Trophoblast cell (in vitro differentiated cells and primary cell): Measurements from ENCODE around the gene TLE4.

Experiments
- DNase-seq, 2 donors: peaks; one replicate each; pipeline ENCODE4 v3.0.0-alpha.2; 2016
- H2AFZ ChIP-seq: 2 replicates; pipeline ENCODE4 v1.6.1; 2013; ENCODE audit warnings: low read length, moderate library complexity, mild to moderate bottlenecking; ENCODE audit not compliant: insufficient read depth, poor library complexity
- H2AK5ac ChIP-seq: 2 replicates; pipeline ENCODE4 v1.6.1; 2013; ENCODE audit warnings: mild to moderate bottlenecking, low read length
- H2BK120ac ChIP-seq: 2 replicates; pipeline ENCODE4 v1.6.1; 2013; ENCODE audit warnings: low read length, mild to moderate bottlenecking, moderate library complexity; ENCODE audit not compliant: insufficient read depth, poor library complexity
- H2BK12ac ChIP-seq: 2 replicates; pipeline ENCODE4 v1.6.1; 2013; ENCODE audit warnings: mild to moderate bottlenecking, low read length, moderate library complexity
- H2BK5ac ChIP-seq: 2 replicates; pipeline ENCODE4 v1.6.1; 2013; ENCODE audit warnings: low read length, low read depth, moderate library complexity, mild to moderate bottlenecking; ENCODE audit not compliant: poor library complexity
- H3K14ac ChIP-seq: 2 replicates; pipeline ENCODE4 v1.6.1; 2013; ENCODE audit warnings: mild to moderate bottlenecking, low read length
- H3K18ac ChIP-seq: 2 replicates; pipeline ENCODE4 v1.6.1; 2013; ENCODE audit warnings: mild to moderate bottlenecking, low read length
- H3K23ac ChIP-seq: 2 replicates; pipeline ENCODE4 v1.6.1; 2013; ENCODE audit warnings: low read length
- H3K27ac ChIP-seq: 2 replicates; pipeline ENCODE4 v1.5.1; 2013; ENCODE audit warnings: low read depth, mild to moderate bottlenecking, inconsistent platforms, low read length, moderate library complexity
- H3K27me3 ChIP-seq: 2 replicates; pipeline ENCODE4 v1.6.1; 2013; ENCODE audit warnings: inconsistent platforms, mild to moderate bottlenecking, low read length, moderate library complexity; ENCODE audit not compliant: insufficient read depth
- H3K36me3 ChIP-seq, 2 experiments: 1 replicate in 1 of 2; 2 replicates in 1 of 2; pipeline ENCODE4 v1.6.1; 2013; ENCODE audit warnings: low read length in 2 of 2, mild to moderate bottlenecking in 2 of 2, moderate library complexity in 1 of 2; ENCODE audit not compliant: insufficient read depth in 2 of 2, control insufficient read depth in 1 of 2
- H3K4ac ChIP-seq: 2 replicates; pipeline ENCODE4 v1.6.1; 2013; ENCODE audit warnings: low read depth, mild to moderate bottlenecking, low read length, moderate library complexity
- H3K4me1 ChIP-seq, 2 experiments: 1 replicate in 1 of 2; 2 replicates in 1 of 2; pipeline ENCODE4 v1.6.1; 2013; ENCODE audit warnings: low read length in 2 of 2, mild to moderate bottlenecking in 2 of 2, moderate library complexity in 1 of 2; ENCODE audit not compliant: insufficient read depth in 2 of 2, control insufficient read depth in 1 of 2
- H3K4me2 ChIP-seq: 2 replicates; pipeline ENCODE4 v1.6.1; 2013; ENCODE audit warnings: inconsistent platforms, mild to moderate bottlenecking, low read length, moderate library complexity
- H3K4me3 ChIP-seq: 2 replicates; pipeline ENCODE4 v1.5.1; 2013; ENCODE audit warnings: mild to moderate bottlenecking, low read depth, low read length, inconsistent platforms
- H3K79me1 ChIP-seq: one replicate; pipeline ENCODE4 v1.6.1; 2013; ENCODE audit warnings: low read length
- H3K79me2 ChIP-seq: 2 replicates; pipeline ENCODE4 v1.6.1; 2013; ENCODE audit warnings: low read length, mild to moderate bottlenecking; ENCODE audit not compliant: control insufficient read depth, insufficient read depth, poor library complexity
- H3K9ac ChIP-seq: 2 replicates; pipeline ENCODE4 v1.6.1; 2013; ENCODE audit warnings: mild to moderate bottlenecking, low read length
- H3K9me3 ChIP-seq: 2 replicates; pipeline ENCODE4 v1.6.1; 2013; ENCODE audit warnings: low read depth, mild to moderate bottlenecking, control low read depth, inconsistent platforms, low read length; ENCODE audit not compliant: insufficient read depth
- H4K12ac ChIP-seq: 2 replicates; pipeline ENCODE4 v1.6.1; 2013; ENCODE audit warnings: low read depth, mild to moderate bottlenecking, low read length, moderate library complexity
- H4K8ac ChIP-seq: 2 replicates; pipeline ENCODE4 v1.6.1; 2013; ENCODE audit warnings: low read depth, mild to moderate bottlenecking, low read length, moderate library complexity
- H4K91ac ChIP-seq: one replicate; pipeline ENCODE4 v1.6.1; 2013; ENCODE audit warnings: low read depth, mild to moderate bottlenecking, low read length, moderate library complexity
- WGBS: extraction: QIAGEN DNeasy Blood & Tissue Kit; methylation state at CpG from one replicate; pipeline ENCODE4 v1.1.7; 2013; ENCODE audit warnings: missing lambda C conversion rate; ENCODE audit not compliant: insufficient read length, insufficient coverage; ENCODE audit errors: extremely low coverage; 5-methylcytosine and 5-hydroxymethylcytosine counted together

TLE4 gene

DNA sequence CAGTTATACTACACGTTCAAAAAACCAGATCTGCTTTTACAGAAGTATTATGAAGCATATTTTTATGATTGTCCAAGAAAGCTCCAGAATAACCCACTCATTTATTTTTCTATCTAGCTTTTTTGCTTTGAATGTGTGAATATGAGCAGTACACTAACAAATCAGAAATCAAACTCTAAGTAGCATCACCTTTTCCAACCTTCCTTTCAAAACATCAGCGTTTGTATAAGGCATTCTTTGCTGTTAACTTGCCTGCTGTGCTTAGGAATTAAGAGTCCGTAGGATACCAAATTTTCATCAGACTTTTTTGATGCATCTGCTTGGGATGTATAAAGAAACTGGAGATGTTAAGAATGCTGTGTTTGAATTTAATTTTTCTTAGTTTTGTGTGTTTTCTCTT is 3.8 kb downstream of the TLE4 start:
- H3K79me1 ChIP-seq: peaks cover 24% of the 10 kb centered on the region
- no peak overlapping the region for H2BK120ac ChIP-seq
- no peak for DNase-seq
- no peak overlapping the region for H4K12ac ChIP-seq
- no peak overlapping the region for H3K14ac ChIP-seq
- H3K4me3 ChIP-seq: no peak overlapping the region
- no peak overlapping the region for H2BK5ac ChIP-seq
- H3K9me3 ChIP-seq: no peaks in the 10 kb centered on the region
- H3K79me2 ChIP-seq: peaks cover 17% of the 10 kb centered on the region
- H3K27ac ChIP-seq: no peak overlapping the region
- no peak overlapping the region for H3K23ac ChIP-seq
- H3K18ac ChIP-seq: no peak overlapping the region
- H3K9ac ChIP-seq: no peak overlapping the region
- no peak overlapping the region for H4K8ac ChIP-seq
- no peak overlapping the region for H2AFZ ChIP-seq
- peaks cover 2 to 6% of the 10 kb centered on the region in 2 experiments for H3K36me3 ChIP-seq
- no peak overlapping the region for H3K4ac ChIP-seq
- WGBS: no CpG with 5 or more reads among the region's 3 CpGs
- no peak overlapping the region for H4K91ac ChIP-seq
- H3K4me1 ChIP-seq: no peaks in the 10 kb centered on the region
- no peak overlapping the region for H2BK12ac ChIP-seq
- H3K4me2 ChIP-seq: peak overlapping the region; percentile 3
- no peak overlapping the region for H2AK5ac ChIP-seq
- no peaks in the 10 kb centered on the region for H3K27me3 ChIP-seq

GRCh38 chr9:79577969-79578723 is 6.4 kb downstream of the TLE4 start:
- Histone ChIP-seq H4K12ac (no peak overlapping the region), H3K4me3 (no peak overlapping the region), H3K9me3 (no peaks in the 10 kb centered on the region), H3K14ac (no peak overlapping the region), H2BK120ac (no peak overlapping the region), H3K18ac (no peak overlapping the region), H4K91ac (no peak overlapping the region), H3K27me3 (no peaks in the 10 kb centered on the region), H3K79me2 (peaks cover 11% of the 10 kb centered on the region), H3K4ac (peak overlapping the region; percentile 64), H3K27ac (no peak overlapping the region), H2AFZ (no peak overlapping the region), H3K79me1 (peaks cover 7% of the 10 kb centered on the region), H3K4me1 (peaks cover 3% of the 10 kb centered on the region in 2 experiments), H3K9ac (no peak overlapping the region), H3K4me2 (no peak overlapping the region), H3K23ac (no peak overlapping the region), H2BK12ac (no peak overlapping the region), H3K36me3 (peaks cover 5 to 13% of the 10 kb centered on the region in 2 experiments), H2AK5ac (no peak overlapping the region), H2BK5ac (no peak overlapping the region), H4K8ac (no peak overlapping the region)
- no peak for DNase-seq
- no CpG with 5 or more reads among the region's 8 CpGs for WGBS

GRCh38 chr9:79578891-79579290 is 7.1 kb downstream of the TLE4 start:
- no peak overlapping the region for H3K9ac ChIP-seq

DNA sequence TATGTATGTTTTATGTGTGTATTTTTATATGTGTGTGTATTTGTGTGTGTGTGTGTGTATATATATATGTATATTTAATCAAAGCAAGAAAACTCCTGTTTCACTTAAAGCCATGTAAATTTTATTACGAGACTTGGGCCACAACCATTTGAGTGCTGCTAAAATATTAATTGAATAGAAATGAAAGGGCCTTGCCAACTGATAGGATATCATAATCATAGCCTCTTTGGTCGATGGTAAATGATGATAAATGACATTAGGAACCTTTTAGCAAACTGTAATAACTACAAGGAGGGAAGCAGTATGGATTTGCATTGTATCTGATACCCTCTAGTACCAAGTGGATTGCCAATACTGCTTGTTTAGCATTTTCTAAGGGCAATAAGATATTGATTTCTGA is 7.9 kb downstream of the TLE4 start:
- no peak overlapping the region for H2BK120ac ChIP-seq
- H3K4ac ChIP-seq: no peak overlapping the region
- no CpG with 5 or more reads among the region's 2 CpGs for WGBS
- DNase-seq: no peak
- no peak overlapping the region for H2AFZ ChIP-seq
- no peak overlapping the region for H2BK12ac ChIP-seq
- no peak overlapping the region for H2BK5ac ChIP-seq
- no peak overlapping the region for H3K4me3 ChIP-seq
- H2AK5ac ChIP-seq: no peak overlapping the region
- no peak overlapping the region for H3K4me2 ChIP-seq
- no peaks in the 10 kb centered on the region for H3K27me3 ChIP-seq
- H3K27ac ChIP-seq: no peak overlapping the region
- peaks cover 6 to 9% of the 10 kb centered on the region in 2 experiments for H3K4me1 ChIP-seq
- no peak overlapping the region for H3K18ac ChIP-seq
- no peaks in the 10 kb centered on the region for H3K9me3 ChIP-seq
- peaks cover 5% of the 10 kb centered on the region for H3K79me2 ChIP-seq
- H3K79me1 ChIP-seq: no peaks in the 10 kb centered on the region
- no peak overlapping the region for H4K91ac ChIP-seq
- no peak overlapping the region for H4K8ac ChIP-seq
- H3K9ac ChIP-seq: no peak overlapping the region
- no peak overlapping the region for H3K14ac ChIP-seq
- H4K12ac ChIP-seq: no peak overlapping the region
- no peak overlapping the region for H3K23ac ChIP-seq
- H3K36me3 ChIP-seq: peaks cover 7 to 20% of the 10 kb centered on the region in 2 experiments

More at GRCh38 chr9:79578891-79579290, 7.1 kb downstream of the TLE4 start:
- Histone ChIP-seq H2BK120ac (no peak overlapping the region), H3K27ac (no peak overlapping the region), H3K4me1 (peaks cover 6% of the 10 kb centered on the region in 2 experiments), H3K18ac (no peak overlapping the region), H3K27me3 (no peaks in the 10 kb centered on the region), H3K79me2 (peaks cover 6% of the 10 kb centered on the region), H2AK5ac (no peak overlapping the region), H3K23ac (no peak overlapping the region), H3K4ac (peak overlapping the region; percentile 62), H2AFZ (no peak overlapping the region), H3K9me3 (no peaks in the 10 kb centered on the region), H3K79me1 (peaks cover under 1% of the 10 kb centered on the region), H3K36me3 (peaks cover 7 to 17% of the 10 kb centered on the region in 2 experiments), H3K4me3 (no peak overlapping the region), H4K8ac (no peak overlapping the region), H4K12ac (no peak overlapping the region), H3K4me2 (no peak overlapping the region), H4K91ac (no peak overlapping the region), H3K14ac (no peak overlapping the region), H2BK5ac (no peak overlapping the region), H2BK12ac (no peak overlapping the region)
- WGBS: no CpG with 5 or more reads among the region's 1 CpG
- peak in 1 of 2 donors; percentile 35 for DNase-seq
